Measurements from ENCODE around the gene MPC1L. TPM values are rescaled to one million over a fixed set of nuclear protein-coding genes. Genes with fewer than 3 reads are reported as not detected.
"Not testable (repeated sequence)": the region's sequence is repeated elsewhere in the genome, so short reads cannot be mapped to it uniquely, and the experiment has no call there.

The MPC1L gene
- total and polyA plus RNA-seq, 5 donors from 2014 or later = 0.42 TPM; not detected in 4

- DNase-seq (peak; percentile 86 to 94 (median 89)), ATAC-seq (ENCODE audit: low read depth in 2 of 2) (peak; percentile 97)
- H3K27ac ChIP-seq (ENCODE audit: insufficient read depth, low read length, poor library complexity, severe bottlenecking) = peak within 1 kb of the TSS; percentile 88
- H3K9me3 ChIP-seq (ENCODE audit: control insufficient read depth in 2 of 2, low read length in 2 of 2) = no peaks in the 10 kb centered on the region
- H3K36me3 Mint-ChIP-seq = no peaks in the 10 kb centered on the region
- no peaks in the 10 kb centered on the region for H3K9me3 Mint-ChIP-seq
- peak within 1 kb of the TSS; percentile 84 for H3K4me3 ChIP-seq (ENCODE audit: low read depth, low read length)
- H3K4me3 Mint-ChIP-seq = peak within 1 kb of the TSS; percentile 95 to 98 (median 96)
- H3K27ac Mint-ChIP-seq = peak within 1 kb of the TSS; percentile 83 to 97 (median 96)
- H3K36me3 ChIP-seq (ENCODE audit: control insufficient read depth, insufficient read depth, low read length) = no peaks in the 10 kb centered on the region
- H3K4me1 ChIP-seq (ENCODE audit: control insufficient read depth, insufficient read depth, low read length, poor library complexity, severe bottlenecking) = peaks cover 14% of the 10 kb centered on the region
- H3K27me3 ChIP-seq (ENCODE audit: control insufficient read depth, insufficient read depth, low read length) = no peaks in the 10 kb centered on the region
- peaks cover 14 to 37% (median 21%) of the 10 kb centered on the region in 4 donors for H3K4me1 Mint-ChIP-seq
- no peaks in the 10 kb centered on the region for H3K27me3 Mint-ChIP-seq
These were observed 42.5 kb upstream of the MPC1L start, which contains the start of gene ATP6AP2 for GRCh38 chrX:40580537-40581335. Gene ATP6AP2 (plus strand): TSS chrX:40580970. CDS start chrX:40581066, 96 bp downstream.

DNA sequence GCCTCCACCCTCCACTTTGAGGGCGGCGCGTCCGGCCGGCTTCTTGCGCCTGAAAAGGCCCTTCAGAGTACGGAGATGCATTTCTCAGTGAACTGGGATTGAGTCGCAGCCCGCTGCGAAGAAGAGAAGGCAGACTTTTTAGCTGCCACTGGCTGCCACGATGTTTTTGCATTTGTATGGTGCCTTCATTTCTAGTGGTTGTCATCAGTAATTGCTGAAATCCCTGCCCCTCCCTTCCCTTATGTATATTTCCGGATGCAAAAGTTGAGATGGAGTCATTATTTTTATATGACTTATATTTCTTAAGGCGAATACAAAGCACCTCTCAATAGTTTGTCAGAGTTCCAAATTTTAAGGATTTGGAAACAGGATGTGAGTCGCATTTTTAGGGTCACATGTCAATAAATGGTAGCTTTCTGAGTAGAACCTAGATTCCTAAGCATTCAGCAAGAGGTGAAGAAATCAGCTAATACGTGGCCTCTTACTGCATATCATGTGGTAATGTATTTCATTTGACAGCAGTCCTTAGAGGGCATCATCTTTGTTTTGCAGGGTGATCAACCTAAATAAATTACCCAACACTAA is 41.8 kb upstream of the MPC1L start:
- peaks cover 14% of the 10 kb centered on the region for H3K4me1 ChIP-seq (ENCODE audit: control insufficient read depth, insufficient read depth, low read length, poor library complexity, severe bottlenecking)
- H3K27ac ChIP-seq (ENCODE audit: insufficient read depth, low read length, poor library complexity, severe bottlenecking) = peak overlapping the region; percentile 88
- H3K36me3 ChIP-seq (ENCODE audit: control insufficient read depth, insufficient read depth, low read length) = no peaks in the 10 kb centered on the region
- peak overlapping the region; percentile 84 for H3K4me3 ChIP-seq (ENCODE audit: low read depth, low read length)
- H3K4me3 Mint-ChIP-seq = peak overlapping the region; percentile 86 to 98 (median 90)
- H3K27me3 ChIP-seq (ENCODE audit: control insufficient read depth, insufficient read depth, low read length) = no peaks in the 10 kb centered on the region
- H3K4me1 Mint-ChIP-seq = peaks cover 14 to 43% (median 26%) of the 10 kb centered on the region in 4 donors
- DNase-seq = peak; percentile 1 to 58 (median 48)
- peak overlapping the region in 2 of 3 donors; percentile 82 to 96 for H3K27ac Mint-ChIP-seq
- no peaks in the 10 kb centered on the region for H3K36me3 Mint-ChIP-seq
- no peak for ATAC-seq (ENCODE audit: low read depth in 2 of 2)
- no peaks in the 10 kb centered on the region for H3K9me3 Mint-ChIP-seq
- no peaks in the 10 kb centered on the region for H3K9me3 ChIP-seq (ENCODE audit: control insufficient read depth in 2 of 2, low read length in 2 of 2)
- H3K27me3 Mint-ChIP-seq = no peaks in the 10 kb centered on the region

DNA sequence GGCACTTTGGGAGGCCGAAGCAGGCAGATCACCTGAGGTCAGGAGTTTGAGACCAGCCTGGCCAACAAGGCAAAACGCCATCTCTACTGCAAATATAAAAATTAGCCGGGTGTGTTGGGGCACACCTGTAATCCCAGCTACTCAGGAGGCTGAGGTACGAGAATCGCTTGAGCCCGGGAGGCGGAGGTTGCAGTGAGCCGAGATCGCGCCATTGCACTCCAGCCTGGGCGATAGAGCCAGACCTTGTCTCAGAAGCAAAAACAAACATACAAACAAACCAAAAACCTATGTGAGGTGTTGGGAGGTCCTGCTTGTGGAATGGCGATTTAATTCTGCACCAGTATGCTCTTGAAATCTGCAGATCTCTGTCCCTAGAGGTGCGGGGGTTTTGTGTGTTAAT is 41.0 kb upstream of the MPC1L start:
- H3K36me3 ChIP-seq (ENCODE audit: control insufficient read depth, insufficient read depth, low read length); H3K27ac ChIP-seq (ENCODE audit: insufficient read depth, low read length, poor library complexity, severe bottlenecking): not testable (repeated sequence)

GRCh38 chrX:40582811-40583210 is 40.4 kb upstream of the MPC1L start:
- ATAC-seq (ENCODE audit: low read depth in 2 of 2) = no peak
- no peak for DNase-seq
- H3K27me3 Mint-ChIP-seq = no peaks in the 10 kb centered on the region
- no peaks in the 10 kb centered on the region for H3K36me3 Mint-ChIP-seq
- Histone ChIP-seq H3K4me3 (ENCODE audit: low read depth, low read length) (peak overlapping the region; percentile 34), H3K27me3 (ENCODE audit: control insufficient read depth, insufficient read depth, low read length) (no peaks in the 10 kb centered on the region), H3K27ac (ENCODE audit: insufficient read depth, low read length, poor library complexity, severe bottlenecking) (no peak overlapping the region), H3K4me1 (ENCODE audit: control insufficient read depth, insufficient read depth, low read length, poor library complexity, severe bottlenecking) (peaks cover 14% of the 10 kb centered on the region), H3K36me3 (ENCODE audit: control insufficient read depth, insufficient read depth, low read length) (no peaks in the 10 kb centered on the region), H3K9me3 (ENCODE audit: control insufficient read depth in 2 of 2, low read length in 2 of 2) (no peaks in the 10 kb centered on the region)
- peak overlapping the region in 1 of 3 donors; percentile 1 for H3K27ac Mint-ChIP-seq
- no peaks in the 10 kb centered on the region for H3K9me3 Mint-ChIP-seq
- peaks cover 14 to 48% (median 28%) of the 10 kb centered on the region in 4 donors for H3K4me1 Mint-ChIP-seq
- peak overlapping the region; percentile 19 to 90 (median 60) for H3K4me3 Mint-ChIP-seq

More for the DNA sequence above, 41.0 kb upstream of the MPC1L start:
- Mint-ChIP-seq H3K27ac (peak overlapping the region in 1 of 3 donors; percentile 96), H3K4me1 (peaks cover 14 to 44% (median 26%) of the 10 kb centered on the region in 4 donors), H3K4me3 (peak overlapping the region in 3 of 4 donors; percentile 53 to 98 (median 90))
- peaks cover 14% of the 10 kb centered on the region for H3K4me1 ChIP-seq (ENCODE audit: control insufficient read depth, insufficient read depth, low read length, poor library complexity, severe bottlenecking)
- peak overlapping the region; percentile 34 for H3K4me3 ChIP-seq (ENCODE audit: low read depth, low read length)
- not testable (repeated sequence) for ATAC-seq (ENCODE audit: low read depth in 2 of 2); H3K9me3 ChIP-seq (ENCODE audit: control insufficient read depth in 2 of 2, low read length in 2 of 2); DNase-seq; H3K9me3 Mint-ChIP-seq; H3K27me3 ChIP-seq (ENCODE audit: control insufficient read depth, insufficient read depth, low read length); H3K27me3 Mint-ChIP-seq; H3K36me3 Mint-ChIP-seq

DNA sequence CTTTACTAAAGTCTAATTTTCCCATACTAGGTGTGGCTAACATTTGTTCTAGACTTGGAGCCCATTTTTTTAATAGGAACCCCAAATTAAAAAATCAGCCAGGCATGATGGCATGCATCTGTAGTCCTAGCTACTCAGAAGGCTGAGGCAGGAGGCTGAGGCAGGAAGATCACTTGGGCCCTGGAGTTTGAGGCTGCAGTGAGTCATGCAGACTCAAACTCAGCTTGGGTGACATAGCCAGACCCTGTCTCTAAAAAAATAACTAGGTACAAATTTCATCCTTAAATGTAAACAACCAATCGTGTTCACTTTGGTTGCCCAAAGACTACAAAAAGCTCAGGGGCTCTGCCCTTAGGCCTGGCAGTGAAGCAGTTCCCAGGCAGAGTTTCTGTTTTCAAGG is 35.6 kb upstream of the MPC1L start:
- not testable (repeated sequence) for H3K4me3 Mint-ChIP-seq; H3K36me3 Mint-ChIP-seq; H3K9me3 ChIP-seq (ENCODE audit: control insufficient read depth in 2 of 2, low read length in 2 of 2); H3K4me3 ChIP-seq (ENCODE audit: low read depth, low read length); DNase-seq; H3K27me3 ChIP-seq (ENCODE audit: control insufficient read depth, insufficient read depth, low read length); H3K4me1 ChIP-seq (ENCODE audit: control insufficient read depth, insufficient read depth, low read length, poor library complexity, severe bottlenecking); H3K9me3 Mint-ChIP-seq; H3K27me3 Mint-ChIP-seq
- peak overlapping the region in 2 of 3 donors; percentile 21 to 31 for H3K27ac Mint-ChIP-seq
- peak in 1 of 2 donors; percentile 22 for ATAC-seq (ENCODE audit: low read depth in 2 of 2)
- peaks cover 16% of the 10 kb centered on the region for H3K36me3 ChIP-seq (ENCODE audit: control insufficient read depth, insufficient read depth, low read length)
- peak overlapping the region; percentile 14 for H3K27ac ChIP-seq (ENCODE audit: insufficient read depth, low read length, poor library complexity, severe bottlenecking)
- peaks cover 17 to 46% (median 29%) of the 10 kb centered on the region in 4 donors for H3K4me1 Mint-ChIP-seq

- Histone ChIP-seq H3K36me3 (ENCODE audit: control insufficient read depth, insufficient read depth, low read length) (peaks cover 16% of the 10 kb centered on the region), H3K27ac (ENCODE audit: insufficient read depth, low read length, poor library complexity, severe bottlenecking) (peak overlapping the region; percentile 51)
- H3K27me3 Mint-ChIP-seq; H3K4me1 ChIP-seq (ENCODE audit: control insufficient read depth, insufficient read depth, low read length, poor library complexity, severe bottlenecking); H3K27me3 ChIP-seq (ENCODE audit: control insufficient read depth, insufficient read depth, low read length); H3K4me3 ChIP-seq (ENCODE audit: low read depth, low read length); H3K9me3 ChIP-seq (ENCODE audit: control insufficient read depth in 2 of 2, low read length in 2 of 2); H3K36me3 Mint-ChIP-seq; H3K9me3 Mint-ChIP-seq: not testable (repeated sequence)
- Mint-ChIP-seq H3K4me1 (peaks cover 11 to 34% (median 20%) of the 10 kb centered on the region in 4 donors), H3K27ac (peak overlapping the region; percentile 2 to 76 (median 74)), H3K4me3 (peak overlapping the region in 3 of 4 donors; percentile 4 to 51 (median 8))
- peak in 2 of 3 donors; percentile 32 to 60 for DNase-seq
- peak; percentile 86 for ATAC-seq (ENCODE audit: low read depth in 2 of 2)
These were observed 33.5 kb upstream of the MPC1L start for GRCh38 chrX:40589616-40590321.

GRCh38 chrX:40603446-40603845 is 19.8 kb upstream of the MPC1L start:
- Histone ChIP-seq H3K36me3 (ENCODE audit: control insufficient read depth, insufficient read depth, low read length) (peaks cover 39% of the 10 kb centered on the region), H3K9me3 (ENCODE audit: control insufficient read depth in 2 of 2, low read length in 2 of 2) (no peaks in the 10 kb centered on the region), H3K4me1 (ENCODE audit: control insufficient read depth, insufficient read depth, low read length, poor library complexity, severe bottlenecking) (no peaks in the 10 kb centered on the region), H3K27me3 (ENCODE audit: control insufficient read depth, insufficient read depth, low read length) (no peaks in the 10 kb centered on the region), H3K4me3 (ENCODE audit: low read depth, low read length) (no peak overlapping the region), H3K27ac (ENCODE audit: insufficient read depth, low read length, poor library complexity, severe bottlenecking) (no peak overlapping the region)
- ATAC-seq (ENCODE audit: low read depth in 2 of 2) (no peak), DNase-seq (no peak)
- Mint-ChIP-seq H3K4me3 (no peak overlapping the region), H3K27ac (no peak overlapping the region), H3K9me3 (peaks cover 0 to 2% (median 0%) of the 10 kb centered on the region in 7 donors), H3K27me3 (no peaks in the 10 kb centered on the region), H3K4me1 (peaks cover 0 to 4% (median 0%) of the 10 kb centered on the region in 4 donors), H3K36me3 (peaks cover 17% of the 10 kb centered on the region)

Measured in CD4-positive, CD25-positive, alpha-beta regulatory T cell (primary cell).